A673 (cell line): ENCODE measurements around the gene SEC16A. TPM values are rescaled to one million over a fixed set of nuclear protein-coding genes. Genes with fewer than 3 reads are reported as not detected.

Experiments used
- BruUV-seq: library from RNA; stranded (reverse); fragments of 400-500 nt; replicated peaks from 2 replicates; lab custom pipeline; 2021; lab: Mats Ljungman, UMichigan
- CTCF ChIA-PET: fragments of 300-600 bp; sonication (Branson Sonifier 250); formaldehyde crosslinking; loops from one replicate; lab custom pipeline; 2022; ENCODE audit warnings: antibody characterized with exemption; lab: Charles Lee
- POLR2A ChIA-PET: fragments of 300-600 bp; sonication (Branson Sonifier 250); formaldehyde crosslinking; loops from one replicate; lab custom pipeline; 2022; ENCODE audit warnings: antibody characterized with exemption; ENCODE audit not compliant: low non-redundant PET; lab: Charles Lee
- DNase-seq: peaks from one replicate; pipeline ENCODE4 v3.0.0-alpha.2; 2015; ENCODE audit warnings: low spot score
- H3K27ac ChIP-seq: fragments of 200-600 bp; sonication (generic); 2 replicates; pipeline ENCODE4 v1.5.1; 2016; ENCODE audit warnings: mixed run types, low read depth, mild to moderate bottlenecking, mixed read lengths, antibody characterized with exemption, low read length; ENCODE audit not compliant: poor library complexity, severe bottlenecking
- H3K27me3 ChIP-seq: fragments of 200-600 bp; sonication (generic); replicated peaks from 2 replicates; pipeline ENCODE4 v1.6.1; 2017; ENCODE audit warnings: mixed run types, low read depth, mild to moderate bottlenecking, mixed read lengths, antibody characterized with exemption, low read length; ENCODE audit not compliant: insufficient read depth, poor library complexity
- H3K36me3 ChIP-seq: fragments of 200-600 bp; sonication (generic); 2 replicates; pipeline ENCODE4 v1.6.1; 2016; ENCODE audit warnings: mixed run types, mild to moderate bottlenecking, mixed read lengths, antibody characterized with exemption, low read length; ENCODE audit not compliant: insufficient read depth, poor library complexity, severe bottlenecking
- H3K4me1 ChIP-seq: fragments of 200-600 bp; sonication (generic); 2 replicates; pipeline ENCODE4 v1.6.1; 2017; ENCODE audit warnings: mixed run types, mild to moderate bottlenecking, mixed read lengths, antibody characterized with exemption, low read length; ENCODE audit not compliant: insufficient read depth, poor library complexity, severe bottlenecking
- H3K4me3 ChIP-seq: fragments of 200-600 bp; sonication (generic); 2 replicates; pipeline ENCODE4 v1.5.1; 2016; ENCODE audit warnings: low read depth, mixed run types, mild to moderate bottlenecking, mixed read lengths, low read length; ENCODE audit not compliant: poor library complexity, severe bottlenecking
- H3K9me3 ChIP-seq: fragments of 200-600 bp; sonication (generic); 2 replicates; pipeline ENCODE4 v1.6.1; 2016; ENCODE audit warnings: mixed run types, low read depth, mild to moderate bottlenecking, mixed read lengths, antibody characterized with exemption, low read length; ENCODE audit not compliant: poor library complexity, severe bottlenecking
- CTCF ChIP-seq: fragments of 300-800, 200-600 bp; sonication (generic); conservative IDR thresholded peaks from 2 replicates; pipeline ENCODE4 v1.5.1; 2017; ENCODE audit warnings: low read depth, mild to moderate bottlenecking, antibody characterized with exemption, low read length, moderate library complexity, mixed read lengths
- EZH2 ChIP-seq: fragments of 200-600 bp; sonication (generic); IDR thresholded peaks from 2 replicates; pipeline ENCODE4 v1.6.1; 2017; ENCODE audit warnings: borderline replicate concordance, low read depth, mild to moderate bottlenecking, mixed read lengths, antibody characterized with exemption, low read length; ENCODE audit not compliant: poor library complexity, severe bottlenecking
- intact Hi-C: fragments of 100-400 bp; cut with micrococcal nuclease; formaldehyde crosslinking; loops from one replicate; pipeline ENCODE4 v1.10.0; 2022; ENCODE audit not compliant: unreplicated experiment
- total RNA-seq: library from RNA; stranded (reverse); gene quantifications from 2 replicates; pipeline ENCODE4 v1.2.3, GENCODE V29; 2021

The SEC16A gene
- total RNA-seq, 1 experiment from 2014 or later = 72.9 TPM

- no TSS peak for BruUV-seq
- H3K9me3 ChIP-seq = no peaks in the 10 kb centered on the region
- H3K4me3 ChIP-seq = no peak overlapping the region
- TF ChIP-seq CTCF (no peak), EZH2 (no peak)
- peaks cover 73% of the 10 kb centered on the region for H3K36me3 ChIP-seq
- CTCF ChIA-PET = no interaction called here
- H3K27me3 ChIP-seq = no peaks in the 10 kb centered on the region
- H3K4me1 ChIP-seq = no peaks in the 10 kb centered on the region
- intact Hi-C loops = no loop called here
- POLR2A ChIA-PET = no interaction called here
- no peak for DNase-seq
- no peak overlapping the region for H3K27ac ChIP-seq
These were observed 25.5 kb downstream of the SEC16A start for GRCh38 chr9:136457326-136457725.

- Histone ChIP-seq H3K36me3 (peaks cover 72% of the 10 kb centered on the region), H3K4me1 (no peaks in the 10 kb centered on the region), H3K4me3 (no peak overlapping the region), H3K9me3 (no peaks in the 10 kb centered on the region), H3K27ac (no peak overlapping the region), H3K27me3 (no peaks in the 10 kb centered on the region)
- CTCF ChIA-PET = no interaction called here
- TF ChIP-seq CTCF (no peak), EZH2 (no peak)
- no peak for DNase-seq
- POLR2A ChIA-PET = no interaction called here
- no TSS peak for BruUV-seq
- intact Hi-C loops = no loop called here
These were observed 26.6 kb downstream of the SEC16A start for GRCh38 chr9:136456258-136456657.

- TF ChIP-seq CTCF = no peak
- TF ChIP-seq EZH2 = no peak
- BruUV-seq = no TSS peak
- Histone ChIP-seq H3K27ac (no peak overlapping the region), H3K4me3 (no peak overlapping the region), H3K27me3 (no peaks in the 10 kb centered on the region), H3K36me3 (peaks cover 71% of the 10 kb centered on the region), H3K4me1 (no peaks in the 10 kb centered on the region), H3K9me3 (no peaks in the 10 kb centered on the region)
- intact Hi-C loops = no loop called here
- CTCF ChIA-PET = no interaction called here
- POLR2A ChIA-PET = no interaction called here
- no peak for DNase-seq
These were observed 27.5 kb downstream of the SEC16A start for GRCh38 chr9:136455043-136456002.
